Measurements from ENCODE around the gene CNGA1.

CNGA1 gene

DNA sequence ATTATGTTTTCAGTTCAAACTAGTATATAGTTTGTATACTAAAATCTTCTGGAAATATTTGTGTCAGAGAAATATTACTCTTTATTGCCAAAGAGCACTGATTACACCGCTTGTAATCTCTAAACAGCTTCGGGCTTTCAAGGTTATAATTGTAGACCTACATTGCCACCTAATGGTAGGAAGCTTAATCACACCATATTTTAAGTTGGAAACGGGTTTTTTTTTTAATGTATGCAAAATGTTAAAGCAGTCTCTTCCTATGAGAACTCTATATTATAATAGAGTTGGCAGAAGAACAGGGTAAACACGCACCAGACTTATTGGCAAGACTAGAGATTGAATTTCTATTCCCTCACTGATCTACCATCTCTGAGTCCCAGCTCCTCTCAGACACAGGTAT, 82.6 kb downstream of the CNGA1 start:
- DNase-seq = peak in 1 of 2 donors; percentile 80
- Histone ChIP-seq H3K4me1 (ENCODE audit: control insufficient read depth in 1 of 2, insufficient read depth in 2 of 2, low read length in 2 of 2) (no peaks in the 10 kb centered on the region), H2AK5ac (ENCODE audit: low read length) (no peak overlapping the region), H3K14ac (ENCODE audit: low read length) (no peak overlapping the region), H3K27me3 (ENCODE audit: insufficient read depth, low read length) (no peaks in the 10 kb centered on the region), H2AFZ (ENCODE audit: insufficient read depth, low read length, poor library complexity) (no peak overlapping the region), H3K9me3 (ENCODE audit: insufficient read depth, low read depth, low read length) (no peaks in the 10 kb centered on the region), H3K79me2 (ENCODE audit: control insufficient read depth, insufficient read depth, low read length, poor library complexity) (no peaks in the 10 kb centered on the region), H3K4me3 (ENCODE audit: low read depth, low read length) (no peak overlapping the region), H3K4me2 (ENCODE audit: low read length) (no peak overlapping the region), H3K4ac (ENCODE audit: low read depth, low read length) (no peak overlapping the region), H3K9ac (ENCODE audit: low read length) (no peak overlapping the region), H3K36me3 (ENCODE audit: control insufficient read depth in 1 of 2, insufficient read depth in 2 of 2, low read length in 2 of 2) (no peaks in the 10 kb centered on the region), H4K12ac (ENCODE audit: low read depth, low read length) (no peak overlapping the region), H2BK12ac (ENCODE audit: low read length) (no peak overlapping the region), H2BK5ac (ENCODE audit: low read depth, low read length, poor library complexity) (no peak overlapping the region), H4K8ac (ENCODE audit: low read depth, low read length) (no peak overlapping the region), H3K23ac (ENCODE audit: low read length) (no peak overlapping the region), H3K27ac (ENCODE audit: low read depth, low read length) (no peak overlapping the region), H3K18ac (ENCODE audit: low read length) (no peak overlapping the region), H2BK120ac (ENCODE audit: insufficient read depth, low read length, poor library complexity) (no peak overlapping the region), H3K79me1 (ENCODE audit: low read length) (no peaks in the 10 kb centered on the region), H4K91ac (ENCODE audit: low read depth, low read length) (no peak overlapping the region)
- WGBS (ENCODE audit: extremely low coverage, insufficient coverage, insufficient read length) = no CpG with 5 or more reads among the region's 4 CpGs

- no peak overlapping the region for H3K18ac ChIP-seq (ENCODE audit: low read length)
- no peak overlapping the region for H2BK120ac ChIP-seq (ENCODE audit: insufficient read depth, low read length, poor library complexity)
- no peak overlapping the region for H2AFZ ChIP-seq (ENCODE audit: insufficient read depth, low read length, poor library complexity)
- no peak overlapping the region for H3K4me3 ChIP-seq (ENCODE audit: low read depth, low read length)
- no peak overlapping the region for H3K23ac ChIP-seq (ENCODE audit: low read length)
- H2BK5ac ChIP-seq (ENCODE audit: low read depth, low read length, poor library complexity) = no peak overlapping the region
- no peaks in the 10 kb centered on the region for H3K79me2 ChIP-seq (ENCODE audit: control insufficient read depth, insufficient read depth, low read length, poor library complexity)
- H3K79me1 ChIP-seq (ENCODE audit: low read length) = no peaks in the 10 kb centered on the region
- WGBS (ENCODE audit: extremely low coverage, insufficient coverage, insufficient read length) = no CpG with 5 or more reads among the region's 2 CpGs
- H3K9ac ChIP-seq (ENCODE audit: low read length) = no peak overlapping the region
- H4K91ac ChIP-seq (ENCODE audit: low read depth, low read length) = no peak overlapping the region
- no peak for DNase-seq
- peaks cover 0 to 3% of the 10 kb centered on the region in 2 experiments for H3K4me1 ChIP-seq (ENCODE audit: control insufficient read depth in 1 of 2, insufficient read depth in 2 of 2, low read length in 2 of 2)
- no peak overlapping the region for H3K4ac ChIP-seq (ENCODE audit: low read depth, low read length)
- H2BK12ac ChIP-seq (ENCODE audit: low read length) = no peak overlapping the region
- H2AK5ac ChIP-seq (ENCODE audit: low read length) = no peak overlapping the region
- H3K27me3 ChIP-seq (ENCODE audit: insufficient read depth, low read length) = no peaks in the 10 kb centered on the region
- H3K27ac ChIP-seq (ENCODE audit: low read depth, low read length) = no peak overlapping the region
- no peak overlapping the region for H3K4me2 ChIP-seq (ENCODE audit: low read length)
- no peaks in the 10 kb centered on the region for H3K9me3 ChIP-seq (ENCODE audit: insufficient read depth, low read depth, low read length)
- no peak overlapping the region for H3K14ac ChIP-seq (ENCODE audit: low read length)
- H4K12ac ChIP-seq (ENCODE audit: low read depth, low read length) = no peak overlapping the region
- H3K36me3 ChIP-seq (ENCODE audit: control insufficient read depth in 1 of 2, insufficient read depth in 2 of 2, low read length in 2 of 2) = no peaks in the 10 kb centered on the region
- H4K8ac ChIP-seq (ENCODE audit: low read depth, low read length) = no peak overlapping the region
Observed at GRCh38 chr4:47930971-47931804, 85.3 kb downstream of the CNGA1 start.

DNA sequence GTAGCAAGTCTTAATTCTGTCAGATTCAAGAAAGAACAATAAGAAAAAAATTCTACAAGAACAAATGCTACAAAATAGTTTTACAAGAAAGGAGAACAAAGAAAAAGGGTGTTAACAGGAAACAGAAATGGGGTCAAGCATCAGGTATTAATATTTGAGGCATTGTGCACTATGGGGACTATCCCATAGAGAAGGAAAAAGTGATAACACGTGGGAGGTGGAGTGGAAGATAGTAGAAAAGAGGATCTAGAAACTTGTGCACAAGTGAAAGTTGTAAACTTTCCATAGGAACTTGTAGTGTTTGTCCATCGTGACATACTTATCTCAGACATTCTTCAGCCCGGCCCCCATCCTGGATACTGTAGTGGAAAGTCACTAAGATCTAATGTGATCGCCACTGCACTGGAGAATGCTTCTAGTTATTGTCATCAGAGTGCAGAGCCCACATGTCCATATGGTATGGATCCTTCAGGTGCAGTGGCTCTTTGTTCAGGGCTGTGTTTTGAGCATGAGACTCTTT, 86.7 kb downstream of the CNGA1 start:
- no peak overlapping the region for H4K8ac ChIP-seq (ENCODE audit: low read depth, low read length)
- no peak overlapping the region for H4K12ac ChIP-seq (ENCODE audit: low read depth, low read length)
- H4K91ac ChIP-seq (ENCODE audit: low read depth, low read length) = no peak overlapping the region
- H3K23ac ChIP-seq (ENCODE audit: low read length) = no peak overlapping the region
- H3K9ac ChIP-seq (ENCODE audit: low read length) = no peak overlapping the region
- H2BK12ac ChIP-seq (ENCODE audit: low read length) = no peak overlapping the region
- H3K79me1 ChIP-seq (ENCODE audit: low read length) = no peaks in the 10 kb centered on the region
- WGBS (ENCODE audit: extremely low coverage, insufficient coverage, insufficient read length) = no CpG with 5 or more reads among the region's 4 CpGs
- no peak overlapping the region for H3K14ac ChIP-seq (ENCODE audit: low read length)
- no peaks in the 10 kb centered on the region for H3K79me2 ChIP-seq (ENCODE audit: control insufficient read depth, insufficient read depth, low read length, poor library complexity)
- no peak overlapping the region for H2BK5ac ChIP-seq (ENCODE audit: low read depth, low read length, poor library complexity)
- DNase-seq = no peak
- H2AK5ac ChIP-seq (ENCODE audit: low read length) = no peak overlapping the region
- no peak overlapping the region for H3K4ac ChIP-seq (ENCODE audit: low read depth, low read length)
- H2BK120ac ChIP-seq (ENCODE audit: insufficient read depth, low read length, poor library complexity) = no peak overlapping the region
- no peak overlapping the region for H3K18ac ChIP-seq (ENCODE audit: low read length)
- no peak overlapping the region for H2AFZ ChIP-seq (ENCODE audit: insufficient read depth, low read length, poor library complexity)
- H3K27ac ChIP-seq (ENCODE audit: low read depth, low read length) = no peak overlapping the region
- no peak overlapping the region for H3K4me2 ChIP-seq (ENCODE audit: low read length)
- H3K4me1 ChIP-seq (ENCODE audit: control insufficient read depth in 1 of 2, insufficient read depth in 2 of 2, low read length in 2 of 2) = peaks cover 0 to 3% of the 10 kb centered on the region in 2 experiments
- no peaks in the 10 kb centered on the region for H3K27me3 ChIP-seq (ENCODE audit: insufficient read depth, low read length)
- H3K9me3 ChIP-seq (ENCODE audit: insufficient read depth, low read depth, low read length) = no peaks in the 10 kb centered on the region
- no peak overlapping the region for H3K4me3 ChIP-seq (ENCODE audit: low read depth, low read length)
- H3K36me3 ChIP-seq (ENCODE audit: control insufficient read depth in 1 of 2, insufficient read depth in 2 of 2, low read length in 2 of 2) = no peaks in the 10 kb centered on the region

GRCh38 chr4:47926667-47927258, 89.7 kb downstream of the CNGA1 start:
- Histone ChIP-seq H2BK120ac (ENCODE audit: insufficient read depth, low read length, poor library complexity) (no peak overlapping the region), H3K4me2 (ENCODE audit: low read length) (peak overlapping the region; percentile 58), H3K79me2 (ENCODE audit: control insufficient read depth, insufficient read depth, low read length, poor library complexity) (no peaks in the 10 kb centered on the region), H3K18ac (ENCODE audit: low read length) (no peak overlapping the region), H3K23ac (ENCODE audit: low read length) (no peak overlapping the region), H3K27ac (ENCODE audit: low read depth, low read length) (no peak overlapping the region), H3K4ac (ENCODE audit: low read depth, low read length) (no peak overlapping the region), H3K36me3 (ENCODE audit: control insufficient read depth in 1 of 2, insufficient read depth in 2 of 2, low read length in 2 of 2) (no peaks in the 10 kb centered on the region), H3K4me3 (ENCODE audit: low read depth, low read length) (peak overlapping the region; percentile 51), H2AK5ac (ENCODE audit: low read length) (no peak overlapping the region), H3K27me3 (ENCODE audit: insufficient read depth, low read length) (no peaks in the 10 kb centered on the region), H3K9ac (ENCODE audit: low read length) (no peak overlapping the region), H2AFZ (ENCODE audit: insufficient read depth, low read length, poor library complexity) (no peak overlapping the region), H3K9me3 (ENCODE audit: insufficient read depth, low read depth, low read length) (no peaks in the 10 kb centered on the region), H2BK12ac (ENCODE audit: low read length) (no peak overlapping the region), H4K8ac (ENCODE audit: low read depth, low read length) (no peak overlapping the region), H4K91ac (ENCODE audit: low read depth, low read length) (no peak overlapping the region), H3K14ac (ENCODE audit: low read length) (no peak overlapping the region), H4K12ac (ENCODE audit: low read depth, low read length) (no peak overlapping the region), H2BK5ac (ENCODE audit: low read depth, low read length, poor library complexity) (no peak overlapping the region), H3K79me1 (ENCODE audit: low read length) (no peaks in the 10 kb centered on the region), H3K4me1 (ENCODE audit: control insufficient read depth in 1 of 2, insufficient read depth in 2 of 2, low read length in 2 of 2) (peaks cover 0 to 3% of the 10 kb centered on the region in 2 experiments)
- no CpG with 5 or more reads among the region's 15 CpGs for WGBS (ENCODE audit: extremely low coverage, insufficient coverage, insufficient read length)
- peak; percentile 88 to 92 for DNase-seq

Data from trophoblast cell (in vitro differentiated cells and primary cell).